Gastrocnemius medialis (tissue), 4 donors: ENCODE measurements around the gene DENND6B. TPM values are rescaled to one million over a fixed set of nuclear protein-coding genes. Genes with fewer than 3 reads are reported as not detected.
A peak's percentile ranks its signal among the peaks of the same experiment; 100 is the strongest.

Source experiments
- ATAC-seq, 2 donors: fragments of 150-250 bp; one replicate each; pipeline ENCODE4 v1.9.1; 2016
- DNase-seq, 2 donors: peaks; one replicate each; pipeline ENCODE4 v3.0.0-alpha.2; 2019
- H3K27ac ChIP-seq, 4 donors: fragments of 200-600 bp; sonication (generic); 1 replicate in 1 of 4; 2 replicates in 3 of 4; pipeline ENCODE4 v1.5.1; 2016 to 2018; ENCODE audit warnings: mild to moderate bottlenecking in 2 of 4, moderate library complexity in 1 of 4
- H3K27me3 ChIP-seq, 3 donors: fragments of 200-600 bp; sonication (generic) in 2 of 3; 1 replicate in 1 of 3; 2 replicates in 2 of 3; pipeline versions ENCODE4 v1.5.1 to v1.6.0; 2016 to 2019; ENCODE audit warnings: mild to moderate bottlenecking in 1 of 3, moderate library complexity in 1 of 3
- H3K36me3 ChIP-seq, 2 donors: fragments of 200-600 bp; sonication (generic) in 1 of 2; one replicate each; pipeline ENCODE4 v1.5.1; 2017 to 2018
- H3K4me1 ChIP-seq, 2 donors: fragments of 200-600 bp; sonication (generic) in 1 of 2; one replicate each; pipeline ENCODE4 v1.5.1; 2016 to 2017; ENCODE audit warnings: mild to moderate bottlenecking in 2 of 2
- H3K4me3 ChIP-seq, 4 donors: fragments of 200-600 bp; sonication (generic) in 3 of 4; 1 replicate in 1 of 4; 2 replicates in 3 of 4; pipeline ENCODE4 v1.5.1; 2016 to 2019; ENCODE audit warnings: mild to moderate bottlenecking in 2 of 4
- H3K9me3 ChIP-seq, 3 donors: fragments of 200-600 bp; sonication (generic) in 2 of 3; 1 replicate in 1 of 3; 2 replicates in 2 of 3; pipeline ENCODE4 v1.5.1; 2016 to 2019
- CTCF ChIP-seq, 5 experiments: fragments of 450-650 bp in 3 of 5; fragments of 200-600 bp in 2 of 5; sonication (generic) in 2 of 5; IDR thresholded peaks in 4 of 5; conservative IDR thresholded peaks in 1 of 5; 1 replicate in 4 of 5; 2 replicates in 1 of 5; pipeline ENCODE4 v1.5.1; 2016 to 2019; ENCODE audit warnings: antibody characterized with exemption in 5 of 5, mild to moderate bottlenecking in 3 of 5, moderate library complexity in 3 of 5
- POLR2A ChIP-seq, 2 donors: fragments of 450-650 bp; IDR thresholded peaks; one replicate each; pipeline ENCODE4 v1.6.1; 2017; ENCODE audit warnings: antibody characterized with exemption in 2 of 2, mild to moderate bottlenecking in 2 of 2, moderate library complexity in 2 of 2
- in situ Hi-C, 4 donors: fragments of 200-750 bp; cut with MboI; loops; one replicate each; pipeline versions ENCODE4 v1.15.0 to v1.8.0; 2017; ENCODE audit warnings: low sequenced_read_pairs in 4 of 4
- intact Hi-C: fragments of 100-400 bp; cut with DNase I; formaldehyde crosslinking; loops from one replicate; pipeline ENCODE4 v1.15.1; 2023; ENCODE audit warnings: low total_unique reads
- total RNA-seq, 4 donors: library from RNA; depleted of rRNA; stranded (reverse); fragments of >200 nt; gene quantifications; one replicate each; pipeline versions ENCODE4 v1.1.0 to v1.2.3, GENCODE V29; 2016

Gene DENND6B
- total RNA-seq, 4 donors from 2014 or later: 0.55 to 0.84 (median 0.68) TPM; not detected in 1

DNA sequence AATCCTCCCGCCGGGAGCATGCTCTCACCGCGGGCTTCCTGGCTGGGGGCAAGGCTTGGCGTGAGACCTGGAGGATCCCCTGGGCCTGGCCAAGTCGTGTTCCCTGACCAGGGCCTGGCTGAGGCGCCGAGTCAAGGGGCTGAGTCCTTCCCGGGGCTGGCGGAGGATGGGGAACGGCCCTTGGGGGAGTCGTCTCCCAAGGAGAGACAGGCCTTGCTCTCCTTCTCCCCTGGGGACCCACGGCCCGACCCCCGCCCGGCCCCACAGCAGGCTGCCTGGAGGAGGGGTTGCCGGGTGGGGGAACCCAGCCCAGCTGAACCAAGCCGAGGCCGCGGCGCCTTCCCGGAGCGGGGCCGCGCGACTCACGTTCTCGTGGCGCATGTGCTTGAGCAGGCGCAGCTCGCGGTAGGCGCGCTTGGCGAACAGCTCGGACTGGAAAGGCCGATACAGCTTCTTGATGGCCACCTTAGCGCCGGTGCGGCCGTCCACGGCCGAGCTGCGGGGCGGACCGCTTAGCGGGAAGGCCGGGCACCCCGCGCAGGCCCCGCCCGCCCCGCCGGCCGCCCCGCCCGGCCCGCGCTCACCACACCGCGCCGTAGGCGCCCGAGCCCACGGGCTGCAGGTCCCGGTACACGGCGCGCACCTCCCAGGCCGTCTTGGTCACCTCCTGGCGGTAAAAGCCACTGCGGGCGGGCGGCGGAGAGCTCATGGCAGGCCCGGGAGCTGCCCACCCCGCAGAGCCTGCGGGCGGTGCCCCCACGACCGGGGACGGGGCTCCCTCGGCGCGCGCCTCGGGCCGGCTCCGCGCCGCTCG lies 65.8 kb downstream of the DENND6B start:
- peaks cover 40 to 62% of the 10 kb centered on the region in 2 donors for H3K4me1 ChIP-seq
- DNase-seq: peak in 1 of 2 donors; percentile 46
- in situ Hi-C loops: no loop called here
- H3K4me3 ChIP-seq: peak overlapping the region; percentile 67 to 85 (median 72)
- H3K36me3 ChIP-seq: peaks cover 0 to under 1% of the 10 kb centered on the region in 2 donors
- ATAC-seq: peak in 1 of 2 donors; percentile 2
- intact Hi-C loops: no loop called here
- H3K9me3 ChIP-seq: no peaks in the 10 kb centered on the region
- TF ChIP-seq CTCF (IDR thresholded peaks at IDR 0.05 in 4 of 5, conservative IDR thresholded peaks at IDR 0.05 in 1 of 5) (no peak), POLR2A (IDR thresholded peaks at IDR 0.05) (no peak)
- H3K27me3 ChIP-seq: no peaks in the 10 kb centered on the region
- H3K27ac ChIP-seq: peak overlapping the region; percentile 93 to 99 (median 98)

DNA sequence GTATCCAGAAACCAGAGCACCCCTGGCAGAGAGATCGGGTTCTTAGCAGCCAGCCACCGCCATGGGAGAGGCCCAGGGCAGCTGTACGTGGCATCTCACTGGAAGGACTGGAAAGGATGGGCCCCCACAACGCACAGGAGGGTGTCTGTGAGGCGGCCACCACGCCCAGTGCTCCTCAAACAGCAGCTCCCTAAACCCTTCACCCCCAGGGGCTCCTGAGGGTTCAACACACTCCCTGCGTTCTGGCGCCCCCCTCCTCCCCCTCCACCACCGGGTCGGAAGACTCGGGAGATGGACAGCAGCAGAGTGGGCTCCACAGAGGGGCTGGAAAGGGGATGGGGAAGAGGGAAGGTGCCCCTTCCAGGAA lies 66.4 kb downstream of the DENND6B start:
- peak overlapping the region; percentile 67 to 85 (median 72) for H3K4me3 ChIP-seq
- H3K36me3 ChIP-seq: peaks cover 0 to 4% of the 10 kb centered on the region in 2 donors
- ATAC-seq (no peak), DNase-seq (peak in 1 of 2 donors; percentile 46)
- H3K9me3 ChIP-seq: no peaks in the 10 kb centered on the region
- TF ChIP-seq CTCF (IDR thresholded peaks at IDR 0.05 in 4 of 5, conservative IDR thresholded peaks at IDR 0.05 in 1 of 5) (no peak), POLR2A (IDR thresholded peaks at IDR 0.05) (no peak)
- H3K4me1 ChIP-seq: peaks cover 41 to 63% of the 10 kb centered on the region in 2 donors
- intact Hi-C loops (no loop called here), in situ Hi-C loops (no loop called here)
- H3K27me3 ChIP-seq: no peaks in the 10 kb centered on the region
- H3K27ac ChIP-seq: peak overlapping the region; percentile 93 to 99 (median 98)

DNA sequence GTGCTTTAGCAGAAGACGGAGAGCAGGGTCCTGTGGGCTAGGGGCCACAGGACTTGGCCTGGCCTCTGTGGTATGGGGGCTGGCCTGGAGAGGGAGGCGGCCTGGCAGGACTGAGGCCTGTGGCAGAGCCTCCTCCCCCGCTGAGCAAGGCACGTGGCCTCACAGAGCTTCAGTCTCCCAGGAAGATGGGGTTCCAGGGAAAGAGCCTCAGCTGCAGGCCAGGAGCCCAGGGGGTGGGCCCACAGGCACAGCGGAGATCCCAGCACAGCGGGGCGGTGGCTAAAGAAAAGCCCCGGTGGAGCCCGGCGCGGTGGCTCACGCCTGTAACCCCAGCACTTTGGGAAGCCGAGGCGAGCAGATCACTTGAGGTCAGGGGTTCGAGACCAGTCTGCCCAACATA lies 67.5 kb downstream of the DENND6B start:
- Histone ChIP-seq H3K9me3 (no peaks in the 10 kb centered on the region), H3K4me3 (peak overlapping the region; percentile 27 to 77 (median 50)), H3K36me3 (peaks cover 0 to 8% of the 10 kb centered on the region in 2 donors), H3K4me1 (peaks cover 41 to 63% of the 10 kb centered on the region in 2 donors), H3K27ac (peak overlapping the region; percentile 93 to 99 (median 98)), H3K27me3 (no peaks in the 10 kb centered on the region)
- in situ Hi-C loops: loop anchor here in 2 of 4 donors (10.0 kb wide), 2 partner anchors 65 to 75 kb away; partner anchors contain the start of gene DENND6B (in 1 of the 2)
- DNase-seq (peak; percentile 64 to 85), ATAC-seq (peak; percentile 20 to 21)
- peak in 1 of 2 donors; percentile 36 for TF ChIP-seq POLR2A (IDR thresholded peaks at IDR 0.05)
- no peak for TF ChIP-seq CTCF (IDR thresholded peaks at IDR 0.05 in 4 of 5, conservative IDR thresholded peaks at IDR 0.05 in 1 of 5)
- intact Hi-C loops: loop anchor here (2.0 kb wide), 1 partner anchor 297 kb away; no protein-coding TSS in a partner anchor

Other genes starting within 250 kb of the DENND6B start
- under 1 TPM in 1 of 4 donors, not detected in 3; 0.42 TPM for gene MLC1, start 241.6 kb downstream of the DENND6B start, total RNA-seq
- under 1 TPM in 1 of 4 donors, not detected in 3; 0.25 TPM for gene MOV10L1, start 237.0 kb downstream of the DENND6B start, total RNA-seq
- gene PANX2, start 156.3 kb downstream of the DENND6B start, total RNA-seq: under 1 TPM in 2 of 4 donors, not detected in 2; 0.40 to 0.83 TPM
- 10 to 100 TPM; 21.4 to 30.3 (median 24.5) TPM for gene TRABD, start 141.1 kb downstream of the DENND6B start, total RNA-seq
- gene SELENOO, start 126.0 kb downstream of the DENND6B start, total RNA-seq: 10 to 100 TPM; 26.4 to 54.9 (median 34.0) TPM
- gene TUBGCP6, start 82.0 kb downstream of the DENND6B start, total RNA-seq: 10 to 100 TPM; 18.7 to 27.4 (median 19.2) TPM
- gene HDAC10, start 75.7 kb downstream of the DENND6B start, total RNA-seq: 10 to 100 TPM in 2 of 4 donors, 1 to 10 TPM in 2; 4.1 to 24.9 (median 8.6) TPM
- gene MAPK12, start 65.3 kb downstream of the DENND6B start, total RNA-seq: 100 to 1,000 TPM; 126 to 290 (median 219) TPM
- 1 to 10 TPM; 1.8 to 4.2 (median 3.4) TPM for gene MAPK11, start 56.6 kb downstream of the DENND6B start, total RNA-seq
- 10 to 100 TPM in 1 of 4 donors, 1 to 10 TPM in 3; 8.0 to 11.8 (median 9.0) TPM for gene PLXNB2, start 19.4 kb downstream of the DENND6B start, total RNA-seq
- 10 to 100 TPM; 55.7 to 96.2 (median 74.1) TPM for gene PPP6R2, start 16.3 kb upstream of the DENND6B start, total RNA-seq
- gene SBF1, start 148.0 kb upstream of the DENND6B start, total RNA-seq: 100 to 1,000 TPM in 3 of 4 donors, 10 to 100 TPM in 1; 50.5 to 116 (median 107) TPM
- under 1 TPM in 1 of 4 donors, not detected in 3; 0.53 TPM for gene ADM2, start 154.5 kb upstream of the DENND6B start, total RNA-seq
- gene MIOX, start 159.8 kb upstream of the DENND6B start, total RNA-seq: not detected
- 10 to 100 TPM; 19.7 to 39.4 (median 26.9) TPM for gene LMF2, start 180.7 kb upstream of the DENND6B start, total RNA-seq
- 10 to 100 TPM; 19.0 to 29.3 (median 23.4) TPM for gene NCAPH2, start 181.2 kb upstream of the DENND6B start, total RNA-seq
- gene SCO2, start 198.6 kb upstream of the DENND6B start, total RNA-seq: 1 to 10 TPM in 2 of 4 donors, not detected in 2; 1.0 to 2.3 TPM
- 10 to 100 TPM in 3 of 4 donors, 1 to 10 TPM in 1; 8.8 to 15.8 (median 11.8) TPM for gene TYMP, start 203.0 kb upstream of the DENND6B start, total RNA-seq
- gene KLHDC7B, start 218.9 kb upstream of the DENND6B start, total RNA-seq: not detected
- not detected for gene SYCE3, start 235.9 kb upstream of the DENND6B start, total RNA-seq